Lower leg skin (tissue), 3 donors: ENCODE results near the gene TMEM259.

ENCODE experiments used
- CTCF ChIP-seq, 3 donors: fragments of 450-650 bp; IDR thresholded peaks; one replicate each; pipeline ENCODE4 v1.5.1; 2016; ENCODE audit warnings: antibody characterized with exemption in 3 of 3, mild to moderate bottlenecking in 3 of 3, moderate library complexity in 2 of 3
- POLR2A ChIP-seq, 2 donors: fragments of 450-650 bp; IDR thresholded peaks; one replicate each; pipeline ENCODE4 v1.6.1; 2016 to 2017; ENCODE audit warnings: antibody characterized with exemption in 2 of 2, mild to moderate bottlenecking in 1 of 2, moderate library complexity in 1 of 2

GRCh38 chr19:1015061-1015781 is 5.7 kb downstream of the TMEM259 start:
- no peak for TF ChIP-seq CTCF (IDR thresholded peaks at IDR 0.05)
- no peak for TF ChIP-seq POLR2A (IDR thresholded peaks at IDR 0.05)
